GM21737 (cell line): ENCODE results near the gene ZNF534.
A peak's percentile ranks its signal among the peaks of the same experiment; 100 is the strongest.
"Not testable (repeated sequence)": the region's sequence is repeated elsewhere in the genome, so short reads cannot be mapped to it uniquely, and the experiment has no call there.

ENCODE experiments used
- ATAC-seq: cut with Tn5 transposase; IDR thresholded peaks from one replicate; pipeline ENCODE4 v1.9.1; 2021; ENCODE audit warnings: mild to moderate bottlenecking, moderate library complexity; ENCODE audit not compliant: unreplicated experiment

Gene ZNF534

GRCh38 chr19:52428937-52429336, at the start of gene ZNF534:
ZNF534 (plus strand) TSS chr19:52429148; CDS start chr19:52431475, 2,327 bp downstream.
- ATAC-seq, result no peak

- ATAC-seq, result no peak
Observed at GRCh38 chr19:52391135-52391534, 37.8 kb upstream of the ZNF534 start.

- ATAC-seq, result peak; percentile 89
Observed at GRCh38 chr19:52397310-52398080, 31.5 kb upstream of the ZNF534 start, which contains the start of gene ZNF528. ZNF528 (plus strand) TSS chr19:52397849; CDS start chr19:52402014, 4,165 bp downstream.

- no peak for ATAC-seq
Observed at GRCh38 chr19:52398081-52398441, 30.9 kb upstream of the ZNF534 start.

- no peak for ATAC-seq
Observed at GRCh38 chr19:52410276-52410675, 18.7 kb upstream of the ZNF534 start.

- no peak for ATAC-seq
Observed at GRCh38 chr19:52415711-52416110, 13.2 kb upstream of the ZNF534 start.

GRCh38 chr19:52442179-52442578, 13.2 kb downstream of the ZNF534 start:
- no peak for ATAC-seq

GRCh38 chr19:52444506-52444905, 15.6 kb downstream of the ZNF534 start:
- no peak for ATAC-seq

GRCh38 chr19:52451241-52451640, 22.3 kb downstream of the ZNF534 start:
- ATAC-seq, result no peak

- ATAC-seq, result no peak
Observed at GRCh38 chr19:52453324-52454094, 24.6 kb downstream of the ZNF534 start, which contains the start of gene ZNF578. ZNF578 (plus strand) TSS chr19:52453553; CDS start chr19:52501846, 48,293 bp downstream.

- no peak for ATAC-seq
Observed at GRCh38 chr19:52464798-52465470, 36.0 kb downstream of the ZNF534 start.

GRCh38 chr19:52473655-52474350, 44.9 kb downstream of the ZNF534 start:
- ATAC-seq, result no peak

- ATAC-seq, result no peak
Observed at GRCh38 chr19:52474351-52475127, 45.6 kb downstream of the ZNF534 start.

- not testable (repeated sequence) for ATAC-seq
Observed at GRCh38 chr19:52484111-52484743, 55.3 kb downstream of the ZNF534 start.

GRCh38 chr19:52485064-52485463, 56.1 kb downstream of the ZNF534 start:
- ATAC-seq, result not testable (repeated sequence)

GRCh38 chr19:52485561-52486240, 56.8 kb downstream of the ZNF534 start:
- not testable (repeated sequence) for ATAC-seq

GRCh38 chr19:52492201-52492993, 63.4 kb downstream of the ZNF534 start:
- ATAC-seq, result no peak

- no peak for ATAC-seq
Observed at GRCh38 chr19:52492994-52493470, 64.1 kb downstream of the ZNF534 start.
